HG03520 (cell line): ENCODE measurements around the gene AATK.
"Not testable (repeated sequence)": the region's sequence is repeated elsewhere in the genome, so short reads cannot be mapped to it uniquely, and the experiment has no call there.

Source experiments
- ATAC-seq: cut with Tn5 transposase; IDR thresholded peaks from one replicate; pipeline ENCODE4 v1.9.1; 2021; ENCODE audit warnings: mild to moderate bottlenecking, moderate library complexity; ENCODE audit not compliant: unreplicated experiment

The AATK gene

DNA sequence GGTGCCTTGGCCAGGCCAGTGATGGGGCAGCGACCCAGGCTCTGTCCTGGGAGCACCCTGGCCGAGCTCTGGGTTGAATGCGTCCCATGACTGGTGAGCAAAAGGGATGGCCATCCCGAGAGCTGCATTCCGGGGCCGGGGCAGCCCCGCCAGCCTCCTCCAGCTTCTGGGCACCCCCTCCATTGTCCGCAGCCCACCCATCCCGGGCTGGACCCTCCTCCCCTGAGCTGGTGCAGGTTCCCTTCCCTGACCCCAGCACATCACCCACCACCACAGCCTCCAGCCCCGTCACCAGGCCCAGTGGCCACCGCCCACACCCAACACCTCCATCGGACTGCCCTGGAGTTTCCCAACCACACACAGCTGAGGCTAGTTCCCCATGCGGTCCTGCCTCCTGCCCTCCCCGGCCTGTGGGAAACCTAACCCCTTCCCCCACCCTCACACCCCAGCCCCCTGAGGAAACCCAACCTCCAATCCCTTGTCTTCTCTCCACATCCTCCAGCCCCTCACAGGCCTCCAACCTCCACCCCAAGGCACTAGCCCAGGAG is 17.0 kb downstream of the AATK start:
- ATAC-seq, result no peak

DNA sequence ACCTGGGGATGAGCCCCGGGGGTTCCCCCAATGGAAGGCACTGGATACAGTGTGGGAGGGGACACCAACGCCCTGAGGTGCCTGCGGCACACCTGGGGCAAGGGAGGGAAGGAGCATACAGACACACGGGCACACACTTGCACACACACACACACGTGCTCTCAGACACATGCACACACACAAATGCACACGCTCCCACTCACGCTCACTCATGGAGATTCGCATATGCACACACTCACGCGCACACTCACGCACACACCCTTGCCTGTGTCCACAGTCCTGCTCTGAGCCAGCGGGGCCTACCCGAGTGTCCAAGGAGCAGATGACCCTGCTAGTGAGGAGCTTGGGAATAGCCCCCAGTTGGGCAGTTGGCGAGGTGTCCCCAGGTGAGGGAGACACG is 17.4 kb downstream of the AATK start:
- no peak for ATAC-seq

DNA sequence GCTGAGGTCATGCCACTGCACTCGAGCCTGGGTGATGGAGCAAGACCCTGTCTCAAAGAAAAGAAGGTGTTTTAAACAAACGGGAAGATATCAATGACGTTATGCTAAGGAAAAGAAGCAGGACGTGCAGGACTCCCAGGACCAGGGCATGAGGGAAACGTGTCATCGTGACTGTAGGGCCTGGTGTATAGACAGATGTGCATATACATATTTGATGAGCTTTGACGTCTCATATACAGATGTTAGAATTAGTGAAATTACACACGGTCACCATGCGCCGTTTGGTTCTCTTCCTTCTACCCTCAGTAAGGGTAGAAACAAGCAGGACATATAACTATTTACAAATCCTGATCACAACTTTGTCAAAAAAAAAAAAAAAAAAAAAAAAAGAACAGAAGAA is 18.3 kb downstream of the AATK start:
- ATAC-seq, result no peak

DNA sequence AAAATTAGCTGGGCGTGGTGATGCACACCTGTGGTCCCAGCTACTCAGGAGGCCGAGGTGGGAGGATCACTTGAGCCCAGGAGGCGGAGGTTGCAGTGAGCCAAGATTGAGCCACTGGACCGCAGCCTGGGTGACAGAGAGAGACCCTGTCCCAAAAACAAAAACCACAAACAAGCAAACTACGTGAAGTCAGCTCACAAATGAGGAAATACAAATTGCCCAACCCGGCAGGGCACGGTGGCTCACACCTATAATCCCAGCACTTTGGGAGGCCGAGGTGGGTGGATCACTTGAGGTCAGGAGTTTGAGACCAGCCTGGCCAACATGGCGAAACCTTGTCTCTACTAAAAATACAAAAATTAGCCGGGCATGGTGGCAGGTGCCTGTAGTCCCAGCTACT is 19.8 kb downstream of the AATK start:
- not testable (repeated sequence) for ATAC-seq

DNA sequence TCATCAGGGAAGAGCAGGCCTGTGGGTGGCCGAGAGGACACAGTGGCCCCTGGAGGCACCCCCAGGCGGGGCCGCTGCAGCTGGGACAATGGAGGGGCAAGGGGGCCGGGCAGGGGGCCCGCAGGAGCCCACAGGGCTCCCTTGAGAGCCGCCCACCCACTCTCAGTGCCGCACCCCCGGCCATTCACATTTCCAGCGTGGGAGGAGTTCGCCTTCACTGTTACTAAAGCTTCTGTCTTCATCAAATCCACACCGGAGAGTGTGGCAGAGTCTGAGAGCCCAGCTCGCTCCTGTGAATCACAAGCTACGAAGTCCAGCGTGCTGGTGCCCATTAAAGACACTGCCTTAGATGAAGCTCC is 21.6 kb downstream of the AATK start:
- no peak for ATAC-seq

DNA sequence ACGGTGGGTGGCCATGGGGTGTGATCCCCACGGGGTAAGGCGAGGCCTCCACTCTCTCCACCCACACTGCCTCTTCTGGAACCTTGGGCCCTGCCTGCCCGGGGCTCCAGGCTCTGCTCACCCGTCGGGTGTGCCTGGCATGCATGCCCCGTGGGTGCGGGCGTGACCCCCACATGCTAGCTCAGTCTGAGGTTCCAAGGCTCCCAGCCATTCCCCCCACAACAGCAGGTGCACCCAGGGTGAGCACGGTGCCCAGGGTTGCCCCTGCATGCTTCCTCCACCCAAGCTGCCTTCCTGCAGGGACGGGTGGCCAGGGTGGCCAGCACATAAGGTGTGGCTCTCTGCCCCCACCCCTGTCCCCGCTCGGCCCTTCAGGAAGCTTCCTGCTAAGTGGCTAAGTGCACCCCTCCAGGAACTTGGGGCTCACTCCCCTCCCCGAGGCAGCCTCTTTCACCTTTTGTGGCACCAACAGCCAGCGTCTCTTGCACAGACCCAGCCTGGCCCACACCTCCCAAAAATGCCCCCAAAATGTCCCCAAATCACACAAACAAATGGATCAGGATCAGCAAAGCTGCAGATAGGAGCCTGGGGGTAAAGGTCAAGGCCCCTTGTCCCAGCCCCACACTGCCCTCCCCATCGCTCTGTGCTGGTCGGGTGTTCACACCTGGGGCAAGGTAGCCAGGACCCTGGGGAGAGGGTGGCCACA is 22.2 kb downstream of the AATK start:
- no peak for ATAC-seq

DNA sequence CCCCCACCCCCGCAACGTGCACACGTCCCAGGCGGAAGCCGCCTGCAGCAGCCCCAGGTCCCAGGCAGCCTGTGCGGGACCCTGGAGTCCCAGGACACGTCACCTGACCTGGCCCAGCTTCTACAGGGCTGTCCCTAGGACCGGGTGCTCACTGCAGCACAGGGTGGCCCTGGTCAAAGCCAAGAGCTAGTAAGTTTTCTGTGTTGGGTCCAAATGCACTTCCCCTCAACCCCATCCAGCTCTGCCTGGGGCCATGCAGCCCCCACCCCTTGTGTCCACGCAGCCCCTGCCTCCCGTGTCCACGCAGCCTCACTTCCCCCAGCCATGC is 22.9 kb downstream of the AATK start:
- ATAC-seq, result no peak

DNA sequence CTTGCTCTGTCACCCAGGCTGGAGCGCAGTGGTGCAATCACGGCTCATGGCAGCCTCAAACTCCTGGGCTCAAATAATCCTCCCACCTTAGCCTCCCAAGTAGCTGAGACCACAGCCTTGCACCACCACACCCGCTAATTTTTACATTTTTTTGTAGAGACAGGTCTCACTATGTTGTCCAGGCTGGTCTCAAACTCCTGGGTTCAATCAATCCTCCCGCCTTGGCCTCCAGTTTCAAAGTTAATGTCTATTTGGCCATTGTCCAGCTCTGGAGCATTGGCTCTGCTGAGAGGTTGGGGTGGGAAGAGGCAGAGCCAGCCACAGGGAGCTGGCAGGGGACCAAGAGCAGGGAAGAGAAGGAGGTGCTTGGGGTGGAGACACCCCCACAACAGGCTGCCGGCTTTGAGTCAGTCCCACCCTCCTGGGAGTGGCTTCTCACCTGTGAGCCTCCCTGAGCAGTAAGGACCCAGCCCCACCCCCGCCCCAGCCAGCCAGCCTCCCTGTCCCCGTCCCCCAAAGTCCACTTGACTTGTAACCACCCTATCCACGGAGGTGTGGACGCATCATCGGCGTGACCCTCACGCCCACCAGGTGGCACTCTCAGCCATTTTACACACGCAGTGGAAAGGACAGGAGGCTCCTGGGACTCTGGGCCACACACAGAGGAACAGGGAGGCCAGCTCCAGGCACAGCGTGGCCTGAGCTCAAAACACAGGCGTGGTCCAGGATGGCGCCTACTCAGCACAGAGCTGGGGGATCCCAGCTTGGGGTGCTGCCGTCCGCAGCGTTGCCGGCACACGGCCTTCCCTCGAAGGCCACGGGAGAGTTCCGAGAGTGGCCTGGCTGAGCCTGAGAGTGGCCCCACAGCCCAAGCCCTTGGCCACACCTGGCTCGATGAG is 23.5 kb downstream of the AATK start:
- ATAC-seq, result no peak

DNA sequence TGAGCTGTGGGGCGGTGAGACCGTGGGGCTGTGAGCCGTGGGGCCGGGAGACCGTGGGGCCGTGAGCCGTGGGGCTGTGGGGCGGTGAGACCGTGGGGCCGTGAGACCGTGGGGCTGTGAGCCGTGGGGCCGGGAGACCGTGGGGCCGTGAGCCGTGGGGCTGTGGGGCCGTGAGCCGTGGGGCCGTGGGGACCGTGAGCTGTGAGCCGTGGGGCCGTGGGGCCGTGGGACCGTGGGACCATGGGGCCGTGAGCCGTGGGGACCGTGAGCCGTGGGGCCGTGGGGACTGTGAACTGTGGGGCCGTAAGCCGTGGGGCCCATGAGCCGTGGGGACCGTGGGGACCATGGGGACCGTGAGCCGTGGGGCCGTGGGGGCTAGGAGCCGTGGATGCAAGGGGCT is 25.3 kb downstream of the AATK start:
- no peak for ATAC-seq

DNA sequence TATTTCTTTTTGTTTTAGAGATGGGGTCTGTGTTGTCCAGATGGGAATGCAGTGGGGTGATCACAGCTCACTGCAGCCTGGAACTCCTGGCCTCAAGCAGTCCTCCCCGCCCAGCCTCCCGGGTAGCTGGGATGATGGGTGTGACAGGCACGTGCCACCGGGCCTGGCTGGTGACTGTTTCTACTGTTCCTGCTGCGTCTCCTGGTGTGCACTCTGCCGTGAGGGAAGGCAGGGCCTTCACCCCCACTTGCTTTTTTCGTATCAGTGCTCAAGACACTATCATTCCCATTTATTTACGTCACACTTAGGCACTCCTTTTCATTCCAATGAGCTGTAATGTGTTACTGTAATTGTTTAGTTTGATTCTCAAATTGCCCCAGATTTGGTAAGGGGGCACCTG is 26.0 kb downstream of the AATK start:
- no peak for ATAC-seq

DNA sequence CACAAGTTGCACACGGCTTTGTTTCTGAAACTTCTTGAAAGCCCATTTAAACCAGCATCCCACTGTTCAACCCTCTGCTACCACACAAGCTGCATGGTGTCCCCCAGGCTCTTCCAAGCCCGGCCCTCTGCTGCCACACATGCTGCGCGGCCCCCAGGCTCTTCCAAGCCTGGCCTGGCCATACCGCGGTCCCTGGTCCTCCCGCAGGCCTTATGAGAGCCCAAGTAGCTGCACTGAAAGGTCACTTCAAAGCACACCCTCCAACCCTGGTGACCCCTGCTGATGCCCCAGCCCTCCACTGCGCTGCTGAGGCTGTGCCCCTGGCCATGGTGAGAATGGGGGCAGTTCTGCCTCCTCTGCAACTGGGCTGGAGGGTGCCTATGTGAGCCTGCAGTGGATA is 26.6 kb downstream of the AATK start:
- ATAC-seq, result no peak

DNA sequence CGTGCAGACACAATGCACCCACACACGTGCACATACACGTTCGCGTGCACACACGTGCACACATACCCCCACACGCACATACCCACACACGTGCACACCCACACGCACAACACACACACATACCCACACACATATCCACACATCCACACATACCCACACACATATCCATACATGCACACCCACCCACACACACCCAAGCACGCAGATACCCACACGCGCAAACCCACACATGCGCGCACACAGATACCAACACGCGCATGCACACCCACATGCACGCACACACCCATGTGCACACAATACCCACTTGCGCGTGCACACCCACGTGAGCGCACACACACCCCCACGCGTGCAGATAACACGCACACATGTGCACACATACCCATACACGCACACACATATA is 27.5 kb downstream of the AATK start:
- no peak for ATAC-seq

DNA sequence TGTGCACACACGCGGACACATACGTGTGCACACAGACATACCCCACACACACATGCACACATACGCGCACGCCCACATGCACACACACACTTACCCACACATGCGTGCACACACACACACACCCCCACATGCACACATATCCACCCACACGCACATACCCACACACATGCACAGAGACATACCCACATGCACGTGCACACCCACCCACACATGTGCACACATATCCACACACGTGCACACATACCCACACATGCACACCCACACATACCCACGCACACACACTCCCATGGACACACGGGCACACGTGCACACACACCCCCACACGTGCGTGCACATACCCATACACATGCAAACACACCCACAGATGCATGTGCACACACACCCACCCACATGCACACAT is 27.9 kb downstream of the AATK start:
- ATAC-seq, result no peak

DNA sequence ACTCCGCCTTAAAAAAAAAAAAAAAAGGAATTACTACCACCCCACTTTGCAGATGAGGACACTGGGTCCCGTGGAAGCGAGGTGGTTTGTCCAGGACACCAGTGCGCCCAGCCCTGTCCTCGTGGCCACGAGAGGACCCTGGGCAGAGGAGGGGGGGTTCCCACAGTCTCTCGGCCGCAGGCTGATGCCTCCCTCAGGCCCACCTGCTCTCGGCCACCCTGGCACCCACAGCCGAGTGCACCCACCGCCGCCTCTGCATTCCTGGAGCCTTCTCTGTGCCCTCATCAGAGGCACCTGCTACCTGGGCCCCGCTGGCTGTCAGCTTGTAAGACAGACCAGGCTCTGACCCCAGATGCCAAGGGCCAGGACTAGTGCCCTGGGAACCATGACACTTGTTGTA is 28.8 kb downstream of the AATK start:
- no peak for ATAC-seq

DNA sequence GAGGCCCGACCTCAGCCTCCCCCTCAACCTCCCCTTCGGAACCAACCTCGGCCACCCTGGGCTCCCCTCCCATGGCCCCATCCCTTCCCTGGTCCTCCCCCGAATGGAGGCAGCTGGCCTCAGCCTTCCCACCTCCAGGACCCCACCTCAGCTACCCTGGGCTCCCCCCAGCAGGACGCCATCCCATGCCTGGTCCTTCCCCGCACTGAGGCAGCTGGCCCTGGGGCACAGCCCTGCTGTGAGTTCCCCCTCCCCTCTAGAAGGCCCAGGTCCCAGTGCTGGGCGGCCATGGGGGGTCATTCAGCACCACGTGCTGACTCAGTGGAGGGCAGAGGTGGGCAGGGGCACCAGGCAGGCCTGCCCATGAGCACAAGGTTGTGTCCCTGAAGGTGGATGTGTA is 29.7 kb downstream of the AATK start:
- no peak for ATAC-seq

DNA sequence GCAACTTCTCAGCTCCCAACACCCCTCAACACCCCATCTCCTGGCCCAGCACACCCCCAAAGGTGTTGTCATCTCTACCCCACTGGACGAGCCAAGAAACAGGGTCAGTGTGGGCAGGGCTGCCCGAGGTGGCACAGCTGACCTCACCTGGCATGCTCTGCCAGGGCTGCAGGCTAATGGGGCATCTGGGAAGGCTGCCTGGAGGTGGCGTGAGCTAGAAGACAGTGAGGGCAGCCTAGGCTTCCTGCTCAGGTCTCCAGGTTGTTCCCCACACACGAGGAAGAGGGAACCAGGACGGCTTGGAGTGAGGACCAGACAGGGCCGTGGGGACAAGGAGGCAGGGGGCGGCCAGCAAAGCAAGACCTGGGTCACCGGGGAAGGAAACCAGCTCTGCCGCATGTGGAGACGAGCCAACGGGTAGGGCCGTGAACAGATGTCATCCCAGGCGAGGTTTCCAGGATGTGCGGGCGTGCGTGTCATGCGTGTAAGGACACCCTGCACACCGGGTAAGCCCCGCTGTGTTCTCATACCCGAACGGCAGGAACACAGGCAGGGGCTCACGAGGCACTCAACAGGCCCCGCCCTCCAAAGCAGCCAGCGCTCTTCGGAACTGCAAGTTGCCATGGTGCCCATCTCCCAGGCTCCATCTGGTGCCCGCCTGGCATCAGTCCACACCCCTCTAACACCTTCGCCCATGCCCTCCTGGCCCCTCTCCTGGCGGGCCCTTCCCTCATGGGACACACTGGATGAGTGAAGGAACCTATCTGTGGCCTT is 30.3 kb downstream of the AATK start:
- ATAC-seq, result no peak

DNA sequence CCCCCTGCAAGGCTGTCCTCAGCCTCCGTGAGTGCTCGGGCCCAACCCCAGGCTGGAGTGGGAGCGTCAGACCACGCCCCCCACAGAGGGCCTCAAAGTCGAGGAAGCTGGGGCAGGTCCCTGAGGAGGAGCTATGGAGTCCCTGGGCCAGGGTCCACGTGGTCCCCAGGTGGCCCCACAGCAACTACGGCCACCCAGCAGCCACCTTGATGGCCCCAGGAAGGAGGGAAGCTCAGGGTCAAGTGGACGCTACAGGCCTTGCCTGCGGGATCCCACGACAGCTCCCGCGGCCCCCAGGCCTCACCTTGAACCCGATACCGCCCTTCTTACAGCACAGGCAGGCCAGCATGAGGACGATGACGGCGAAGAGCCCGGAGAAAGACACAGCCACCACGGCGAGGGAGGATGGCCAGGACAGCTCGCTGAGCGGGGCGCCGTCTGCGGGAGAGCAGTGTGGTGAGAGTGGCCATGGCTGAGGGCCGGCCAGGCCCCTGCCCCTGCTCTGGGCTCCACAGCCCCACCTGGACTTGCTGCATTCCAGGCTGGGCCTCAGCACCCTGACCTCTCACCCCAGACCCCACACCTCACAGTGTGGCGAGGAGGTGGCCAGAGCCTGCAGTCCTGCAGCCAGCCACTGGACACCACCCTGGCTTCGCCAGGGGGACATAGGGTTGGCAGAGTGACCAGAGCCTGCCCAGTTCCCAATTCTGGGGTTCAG is 31.8 kb downstream of the AATK start:
- no peak for ATAC-seq

DNA sequence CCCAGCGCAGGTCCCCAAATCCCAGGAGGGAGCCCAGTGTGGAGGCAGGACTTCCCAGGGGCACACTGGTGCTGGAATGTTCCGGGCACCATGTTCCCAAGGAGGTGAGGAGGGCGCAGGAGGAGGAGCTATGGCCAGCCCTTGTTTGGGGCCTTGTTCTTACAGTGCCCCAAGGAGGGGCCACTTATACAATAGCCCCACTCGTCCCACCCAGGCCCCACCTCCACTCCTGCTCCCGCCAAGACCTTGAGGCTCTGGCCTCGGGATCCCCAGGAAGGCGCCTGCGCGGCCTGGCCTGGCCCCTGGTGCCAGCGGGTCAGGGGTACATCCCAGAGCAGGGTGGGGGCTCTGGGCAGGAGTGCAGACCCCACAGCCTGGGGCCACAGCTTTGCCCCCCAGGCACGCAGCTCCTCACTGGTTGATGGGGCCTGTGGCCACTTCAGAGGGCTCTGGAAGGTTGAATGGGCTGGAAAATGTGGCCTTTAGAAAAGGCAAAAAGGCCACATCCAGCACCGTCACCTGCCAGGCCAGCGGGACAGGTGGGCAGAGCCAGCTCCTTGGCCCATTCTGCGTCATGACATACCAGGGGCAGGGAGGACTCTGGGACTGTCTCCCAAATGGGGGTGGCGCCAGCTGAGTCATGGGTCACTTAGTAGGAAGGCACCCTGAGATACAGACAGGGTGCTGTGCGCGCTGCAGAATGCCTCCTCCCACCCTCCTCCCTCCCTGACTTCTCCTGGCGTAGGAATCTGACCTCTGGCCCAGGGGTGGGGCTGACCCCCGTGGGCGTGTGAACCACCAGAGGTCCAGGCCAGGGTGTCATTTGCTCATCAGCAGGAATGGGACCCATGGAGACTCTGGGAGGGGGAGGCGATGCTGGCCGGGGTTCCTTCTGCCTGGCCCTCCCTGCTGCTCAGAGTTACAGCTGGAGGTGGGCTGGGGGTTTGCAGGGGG is 33.0 kb downstream of the AATK start:
- no peak for ATAC-seq

DNA sequence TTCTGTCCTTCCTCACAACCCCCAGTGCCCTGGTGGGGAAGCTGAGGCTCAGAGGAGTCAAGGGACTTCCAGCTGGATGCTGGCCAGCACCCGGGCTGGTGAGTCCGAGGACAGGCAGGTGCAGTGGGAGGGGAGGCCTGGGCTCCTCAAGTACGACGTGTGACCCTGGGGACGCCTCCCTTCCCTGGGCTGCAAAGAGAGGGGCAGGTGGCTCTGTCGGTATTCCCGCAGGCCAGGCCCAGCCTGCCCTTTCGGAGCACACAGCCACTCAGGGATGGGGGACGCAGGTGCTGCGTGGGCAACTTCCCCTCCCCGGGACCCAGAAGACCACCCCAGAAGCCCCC is 33.9 kb downstream of the AATK start:
- no peak for ATAC-seq
